Osteoblast (primary cell): ENCODE data around the gene PIK3CB. TPM values are rescaled to one million over a fixed set of nuclear protein-coding genes. Genes with fewer than 3 reads are reported as not detected.

Source experiments
- DNase-seq: peaks from one replicate; pipeline ENCODE4 v3.0.0; 2011; ENCODE audit warnings: low spot score, mixed read lengths; ENCODE audit not compliant: insufficient read length; ENCODE audit errors: missing footprints
- H2AFZ ChIP-seq: 2 replicates; pipeline ENCODE4 v1.6.0; 2011; ENCODE audit warnings: mild to moderate bottlenecking, low read length
- H3K27ac ChIP-seq: 2 replicates; pipeline ENCODE4 v1.5.1; 2011; ENCODE audit warnings: mild to moderate bottlenecking, low read depth, low read length, moderate library complexity
- H3K27me3 ChIP-seq: 2 replicates; pipeline ENCODE4 v1.6.0; 2012; ENCODE audit warnings: mild to moderate bottlenecking, control low read depth, inconsistent platforms, low read length, moderate library complexity; ENCODE audit not compliant: insufficient read depth
- H3K36me3 ChIP-seq: 2 replicates; pipeline ENCODE4 v1.5.1; 2011; ENCODE audit warnings: mild to moderate bottlenecking, low read length, control low read depth, moderate library complexity; ENCODE audit not compliant: insufficient read depth
- H3K4me1 ChIP-seq: 2 replicates; pipeline ENCODE4 v1.5.1; 2011; ENCODE audit warnings: mild to moderate bottlenecking, low read length, control low read depth, moderate library complexity; ENCODE audit not compliant: insufficient read depth
- H3K4me2 ChIP-seq: 2 replicates; pipeline ENCODE4 v1.6.0; 2011; ENCODE audit warnings: mild to moderate bottlenecking, low read length; ENCODE audit not compliant: insufficient read depth
- H3K4me3 ChIP-seq: fragments of 200-600 bp; sonication (generic); 3 replicates; pipeline ENCODE4 v1.5.1; 2012; ENCODE audit warnings: mild to moderate bottlenecking, low read length, inconsistent platforms; ENCODE audit not compliant: insufficient read depth
- H3K79me2 ChIP-seq: 2 replicates; pipeline ENCODE4 v1.6.0; 2012; ENCODE audit warnings: mild to moderate bottlenecking, low read length, control low read depth, inconsistent platforms; ENCODE audit not compliant: insufficient read depth
- H3K9me3 ChIP-seq: 2 replicates; pipeline ENCODE4 v1.5.1; 2011; ENCODE audit warnings: low read depth, low read length, control low read depth
- H4K20me1 ChIP-seq: 2 replicates; pipeline ENCODE4 v1.6.0; 2012; ENCODE audit warnings: mild to moderate bottlenecking, low read length, control low read depth; ENCODE audit not compliant: insufficient read depth
- total RNA-seq: library from RNA; depleted of rRNA; stranded (reverse); fragments of >200 nt; gene quantifications from 2 replicates; pipeline ENCODE4 v1.2.3, GENCODE V29; 2012
- TF ChIP-seq, protein P1 (sequence below): IDR thresholded peaks from 2 replicates; pipeline ENCODE4 v1.5.1; 2011; ENCODE audit warnings: mild to moderate bottlenecking, low read depth, low read length, moderate library complexity; ENCODE audit errors: extremely low read depth

The PIK3CB gene
- total RNA-seq, 1 donor = 14.5 TPM

DNA sequence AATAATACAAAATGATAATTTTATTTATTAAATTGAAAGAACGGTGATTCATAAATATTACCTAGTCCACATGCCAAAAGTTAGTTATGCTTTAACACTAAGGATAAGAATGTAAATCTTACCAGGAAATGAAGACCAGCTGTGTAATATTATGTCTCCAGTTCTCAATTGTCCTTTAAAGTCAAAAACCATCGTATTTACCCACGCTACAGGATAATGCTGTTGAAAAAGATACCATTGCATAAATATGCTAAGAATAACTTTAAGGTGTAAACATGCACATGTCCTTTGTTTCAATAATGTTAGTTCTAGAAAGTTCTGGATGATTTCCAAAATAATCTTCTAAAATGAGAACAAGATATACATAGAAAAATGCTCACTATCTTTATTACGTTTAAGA lies 122.6 kb downstream of the PIK3CB start:
- H3K4me1 ChIP-seq = no peaks in the 10 kb centered on the region
- no peak overlapping the region for H3K4me3 ChIP-seq
- H3K27ac ChIP-seq = no peak overlapping the region
- no peak overlapping the region for H3K4me2 ChIP-seq
- no peaks in the 10 kb centered on the region for H3K79me2 ChIP-seq
- H3K9me3 ChIP-seq = no peaks in the 10 kb centered on the region
- H3K36me3 ChIP-seq = peaks cover 4% of the 10 kb centered on the region
- no peaks in the 10 kb centered on the region for H3K27me3 ChIP-seq
- H2AFZ ChIP-seq = no peak overlapping the region
- no peak for DNase-seq
- H4K20me1 ChIP-seq = no peaks in the 10 kb centered on the region
- TF ChIP-seq, protein P1, sequence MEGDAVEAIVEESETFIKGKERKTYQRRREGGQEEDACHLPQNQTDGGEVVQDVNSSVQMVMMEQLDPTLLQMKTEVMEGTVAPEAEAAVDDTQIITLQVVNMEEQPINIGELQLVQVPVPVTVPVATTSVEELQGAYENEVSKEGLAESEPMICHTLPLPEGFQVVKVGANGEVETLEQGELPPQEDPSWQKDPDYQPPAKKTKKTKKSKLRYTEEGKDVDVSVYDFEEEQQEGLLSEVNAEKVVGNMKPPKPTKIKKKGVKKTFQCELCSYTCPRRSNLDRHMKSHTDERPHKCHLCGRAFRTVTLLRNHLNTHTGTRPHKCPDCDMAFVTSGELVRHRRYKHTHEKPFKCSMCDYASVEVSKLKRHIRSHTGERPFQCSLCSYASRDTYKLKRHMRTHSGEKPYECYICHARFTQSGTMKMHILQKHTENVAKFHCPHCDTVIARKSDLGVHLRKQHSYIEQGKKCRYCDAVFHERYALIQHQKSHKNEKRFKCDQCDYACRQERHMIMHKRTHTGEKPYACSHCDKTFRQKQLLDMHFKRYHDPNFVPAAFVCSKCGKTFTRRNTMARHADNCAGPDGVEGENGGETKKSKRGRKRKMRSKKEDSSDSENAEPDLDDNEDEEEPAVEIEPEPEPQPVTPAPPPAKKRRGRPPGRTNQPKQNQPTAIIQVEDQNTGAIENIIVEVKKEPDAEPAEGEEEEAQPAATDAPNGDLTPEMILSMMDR = no peak

DNA sequence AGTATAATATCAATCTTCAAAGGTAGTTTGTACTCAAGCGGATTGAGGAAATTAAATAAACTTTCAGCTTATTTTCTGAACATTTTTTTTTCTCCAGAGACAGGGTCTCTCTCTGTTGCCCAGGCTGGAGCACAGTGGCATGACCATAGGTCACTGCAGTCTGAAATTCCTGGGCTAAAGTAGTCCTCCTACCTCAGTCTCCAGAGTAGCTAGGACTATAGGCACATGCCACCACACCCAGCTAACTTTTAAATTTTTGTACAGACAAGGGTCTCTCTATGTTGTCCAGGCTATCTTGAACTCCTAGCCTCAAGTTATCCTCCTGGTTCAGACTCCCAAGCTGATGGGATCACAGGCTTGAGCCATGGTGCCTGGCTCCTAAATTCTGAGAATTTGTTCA lies 129.1 kb downstream of the PIK3CB start:
- TF ChIP-seq, protein P1 = no peak
- no peaks in the 10 kb centered on the region for H3K36me3 ChIP-seq
- H4K20me1 ChIP-seq = no peaks in the 10 kb centered on the region
- no peak overlapping the region for H2AFZ ChIP-seq
- H3K4me3 ChIP-seq = no peak overlapping the region
- DNase-seq = no peak
- H3K9me3 ChIP-seq = no peaks in the 10 kb centered on the region
- no peaks in the 10 kb centered on the region for H3K79me2 ChIP-seq
- no peaks in the 10 kb centered on the region for H3K4me1 ChIP-seq
- no peak overlapping the region for H3K4me2 ChIP-seq
- no peak overlapping the region for H3K27ac ChIP-seq
- H3K27me3 ChIP-seq = no peaks in the 10 kb centered on the region

DNA sequence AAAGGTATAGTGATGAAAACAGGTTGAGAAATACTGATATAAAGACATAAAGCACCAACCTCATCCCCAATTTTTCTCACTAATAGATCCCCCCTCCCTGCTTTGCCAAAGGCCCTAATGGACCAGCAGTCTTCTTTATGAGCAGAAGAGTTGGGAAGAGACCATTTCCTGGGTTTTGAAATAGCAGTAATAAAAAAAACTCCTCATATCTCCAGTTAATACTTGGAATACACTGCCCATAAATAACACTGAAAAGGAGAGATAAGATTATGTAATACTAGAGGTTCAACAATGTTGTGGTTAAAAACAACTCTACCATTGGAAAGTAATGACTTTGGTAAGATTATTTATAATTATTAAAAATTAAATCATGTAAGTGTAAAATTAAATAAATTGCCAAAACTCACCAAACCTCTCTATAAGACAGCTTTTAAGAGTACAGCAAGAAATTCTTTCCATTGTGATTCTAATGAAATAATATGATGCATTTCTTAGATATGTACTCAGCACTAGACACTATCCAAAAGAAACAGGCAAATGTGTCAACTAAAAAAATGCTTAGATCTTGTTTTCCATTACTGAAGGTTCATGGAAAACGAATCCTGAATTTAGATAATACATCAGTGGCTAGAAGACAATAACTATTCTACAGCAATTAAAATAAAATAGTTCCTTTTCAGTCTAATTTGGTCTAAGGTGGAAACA lies 137.9 kb downstream of the PIK3CB start:
- H3K4me2 ChIP-seq = peak overlapping the region; percentile 4
- H3K9me3 ChIP-seq = no peaks in the 10 kb centered on the region
- H3K27ac ChIP-seq = peak overlapping the region; percentile 4
- H2AFZ ChIP-seq = no peak overlapping the region
- DNase-seq = peak; percentile 31
- no peaks in the 10 kb centered on the region for H4K20me1 ChIP-seq
- H3K4me3 ChIP-seq = no peak overlapping the region
- TF ChIP-seq, protein P1 = no peak
- no peaks in the 10 kb centered on the region for H3K36me3 ChIP-seq
- no peaks in the 10 kb centered on the region for H3K79me2 ChIP-seq
- no peaks in the 10 kb centered on the region for H3K27me3 ChIP-seq
- H3K4me1 ChIP-seq = peaks cover 34% of the 10 kb centered on the region

DNA sequence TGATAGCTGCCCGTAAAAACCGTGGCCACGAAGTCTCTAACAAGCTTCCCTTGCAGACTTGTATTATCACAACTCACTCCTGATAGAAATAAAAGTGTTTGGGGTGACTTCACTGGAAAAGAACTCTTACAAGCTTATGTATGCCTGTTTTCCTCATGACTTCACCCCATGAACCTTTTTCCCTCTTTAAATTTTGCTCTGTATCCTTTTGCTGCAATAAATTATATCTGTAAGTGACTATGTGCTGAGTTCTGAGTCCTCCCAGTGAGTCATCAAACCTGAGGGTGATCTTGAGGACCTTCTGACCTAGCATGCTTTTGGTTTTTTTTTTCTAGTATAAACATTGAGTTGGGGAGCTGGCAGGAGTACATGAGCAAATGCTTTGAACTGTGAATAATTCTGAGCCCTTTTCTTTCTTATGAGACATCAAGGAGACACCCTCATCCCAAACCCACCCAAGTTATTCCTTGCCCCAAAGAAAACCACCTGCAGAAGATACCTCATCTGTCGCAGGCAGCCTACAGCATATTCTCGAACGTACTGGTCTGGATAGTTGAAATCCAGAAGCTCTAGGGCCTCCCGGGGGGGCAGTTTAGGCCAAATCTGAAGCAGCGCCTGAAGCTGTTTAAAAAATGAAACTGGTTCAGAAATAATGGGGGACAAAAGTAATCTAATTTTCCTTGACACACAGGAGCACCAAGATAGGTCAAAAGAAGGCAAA lies 140.3 kb downstream of the PIK3CB start:
- Histone ChIP-seq H4K20me1 (no peaks in the 10 kb centered on the region), H3K9me3 (no peaks in the 10 kb centered on the region), H3K4me1 (peaks cover 35% of the 10 kb centered on the region), H3K27me3 (no peaks in the 10 kb centered on the region), H3K4me3 (no peak overlapping the region), H3K27ac (peak overlapping the region; percentile 80), H3K36me3 (no peaks in the 10 kb centered on the region), H2AFZ (no peak overlapping the region), H3K4me2 (peak overlapping the region; percentile 78), H3K79me2 (no peaks in the 10 kb centered on the region)
- TF ChIP-seq, protein P1 = no peak
- DNase-seq = peak; percentile 39
